Brain microvascular endothelial cell (primary cell): ENCODE results near the gene ADARB2.

Experiments
- DNase-seq: peaks from one replicate; pipeline ENCODE4 v3.0.0-alpha.2; 2020
- H3K27ac ChIP-seq: fragments of 250-450 bp; sonication (Bioruptor Pico); 2 replicates; pipeline ENCODE4 v1.5.1; 2020; ENCODE audit warnings: mild to moderate bottlenecking, moderate library complexity
- H3K27me3 ChIP-seq: fragments of 250-450 bp; sonication (Bioruptor Pico); replicated peaks from 2 replicates; pipeline ENCODE4 v1.5.1; 2020; ENCODE audit warnings: mild to moderate bottlenecking
- H3K36me3 ChIP-seq: fragments of 250-450 bp; sonication (Bioruptor Pico); replicated peaks from 2 replicates; pipeline ENCODE4 v1.5.1; 2020; ENCODE audit warnings: mild to moderate bottlenecking
- H3K4me3 ChIP-seq: 2 replicates; pipeline ENCODE4 v1.5.1; 2011; ENCODE audit warnings: low read depth, mild to moderate bottlenecking, control low read depth, low read length, moderate library complexity
- in situ Hi-C: cut with HindIII; loops from 2 replicates; pipeline ENCODE4 v1.10.0; 2017; ENCODE audit warnings: low sequenced_read_pairs, low pct_ligation_motif_present
- TF ChIP-seq, protein P1 (sequence below): IDR thresholded peaks from 2 replicates; pipeline ENCODE4 v1.5.1; 2011; ENCODE audit warnings: low read depth, mild to moderate bottlenecking, moderate library complexity, low read length, control low read depth, inconsistent platforms; ENCODE audit errors: missing control alignments

Gene ADARB2

GRCh38 chr10:1199897-1200721, 537.2 kb downstream of the ADARB2 start:
- DNase-seq: no peak
- H3K4me3 ChIP-seq: no peak overlapping the region
- H3K27me3 ChIP-seq: no peaks in the 10 kb centered on the region
- in situ Hi-C loops: no loop called here
- TF ChIP-seq, protein P1, sequence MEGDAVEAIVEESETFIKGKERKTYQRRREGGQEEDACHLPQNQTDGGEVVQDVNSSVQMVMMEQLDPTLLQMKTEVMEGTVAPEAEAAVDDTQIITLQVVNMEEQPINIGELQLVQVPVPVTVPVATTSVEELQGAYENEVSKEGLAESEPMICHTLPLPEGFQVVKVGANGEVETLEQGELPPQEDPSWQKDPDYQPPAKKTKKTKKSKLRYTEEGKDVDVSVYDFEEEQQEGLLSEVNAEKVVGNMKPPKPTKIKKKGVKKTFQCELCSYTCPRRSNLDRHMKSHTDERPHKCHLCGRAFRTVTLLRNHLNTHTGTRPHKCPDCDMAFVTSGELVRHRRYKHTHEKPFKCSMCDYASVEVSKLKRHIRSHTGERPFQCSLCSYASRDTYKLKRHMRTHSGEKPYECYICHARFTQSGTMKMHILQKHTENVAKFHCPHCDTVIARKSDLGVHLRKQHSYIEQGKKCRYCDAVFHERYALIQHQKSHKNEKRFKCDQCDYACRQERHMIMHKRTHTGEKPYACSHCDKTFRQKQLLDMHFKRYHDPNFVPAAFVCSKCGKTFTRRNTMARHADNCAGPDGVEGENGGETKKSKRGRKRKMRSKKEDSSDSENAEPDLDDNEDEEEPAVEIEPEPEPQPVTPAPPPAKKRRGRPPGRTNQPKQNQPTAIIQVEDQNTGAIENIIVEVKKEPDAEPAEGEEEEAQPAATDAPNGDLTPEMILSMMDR: no peak
- no peak overlapping the region for H3K27ac ChIP-seq
- H3K36me3 ChIP-seq: no peaks in the 10 kb centered on the region

DNA sequence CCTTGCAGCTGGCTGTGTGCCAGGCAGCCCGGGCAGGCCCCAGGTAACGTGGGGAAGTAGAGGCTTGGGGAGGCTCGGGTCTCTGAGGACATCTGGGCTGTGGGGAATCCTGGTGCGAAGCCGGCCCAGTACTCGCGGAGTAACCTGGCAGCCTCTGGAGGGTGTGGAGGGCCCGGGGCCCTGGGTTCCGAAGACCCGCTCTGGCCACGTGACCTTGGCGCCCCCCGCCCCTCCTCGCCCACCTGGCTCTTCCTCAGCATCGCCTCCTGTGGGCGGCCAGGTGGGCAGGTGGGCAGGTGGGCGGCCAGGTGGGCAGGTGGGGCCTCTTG, 538.0 kb downstream of the ADARB2 start:
- no peak for DNase-seq
- in situ Hi-C loops: no loop called here
- no peak overlapping the region for H3K27ac ChIP-seq
- H3K27me3 ChIP-seq: no peaks in the 10 kb centered on the region
- TF ChIP-seq, protein P1: no peak
- no peaks in the 10 kb centered on the region for H3K36me3 ChIP-seq
- H3K4me3 ChIP-seq: no peak overlapping the region

- no peak for DNase-seq
- Histone ChIP-seq H3K36me3 (no peaks in the 10 kb centered on the region), H3K27me3 (no peaks in the 10 kb centered on the region), H3K4me3 (no peak overlapping the region), H3K27ac (no peak overlapping the region)
- in situ Hi-C loops: no loop called here
- TF ChIP-seq, protein P1: no peak
Measured at GRCh38 chr10:1198453-1199344, 538.6 kb downstream of the ADARB2 start.

GRCh38 chr10:1197384-1197783, 539.9 kb downstream of the ADARB2 start:
- Histone ChIP-seq H3K27ac (no peak overlapping the region), H3K4me3 (no peak overlapping the region), H3K27me3 (no peaks in the 10 kb centered on the region), H3K36me3 (no peaks in the 10 kb centered on the region)
- TF ChIP-seq, protein P1: no peak
- no peak for DNase-seq
- in situ Hi-C loops: no loop called here

GRCh38 chr10:1196656-1197055, 540.7 kb downstream of the ADARB2 start:
- DNase-seq: no peak
- H3K4me3 ChIP-seq: no peak overlapping the region
- H3K27me3 ChIP-seq: no peaks in the 10 kb centered on the region
- no peak overlapping the region for H3K27ac ChIP-seq
- no peaks in the 10 kb centered on the region for H3K36me3 ChIP-seq
- in situ Hi-C loops: no loop called here
- TF ChIP-seq, protein P1: no peak
